Panc1 (cell line): ENCODE measurements around the gene ALDH7A1. TPM values are rescaled to one million over a fixed set of nuclear protein-coding genes. Genes with fewer than 3 reads are reported as not detected.

ENCODE experiments used
- ATAC-seq: fragments of 200-7000 bp; cut with Tn5 transposase; 2 replicates; pipeline ENCODE4 v1.9.1; 2020; ENCODE audit warnings: mild to moderate bottlenecking, moderate library complexity
- BruUV-seq: library from RNA; stranded (reverse); fragments of 400-500 nt; replicated peaks from 2 replicates; lab custom pipeline; 2021; lab: Mats Ljungman, UMichigan
- CTCF ChIA-PET: fragments of 300-600 bp; sonication (Branson Sonifier 250); formaldehyde crosslinking; loops from one replicate; lab custom pipeline; 2022; ENCODE audit warnings: antibody characterized with exemption; lab: Charles Lee
- POLR2A ChIA-PET: fragments of 300-600 bp; sonication (Branson Sonifier 250); formaldehyde crosslinking; loops from one replicate; lab custom pipeline; 2022; ENCODE audit warnings: antibody characterized with exemption; lab: Charles Lee
- DNase-seq: peaks from one replicate; pipeline ENCODE4 v3.0.0-alpha.2; 2010; ENCODE audit warnings: low read depth, low spot score
- H3K27ac ChIP-seq: 2 replicates; pipeline ENCODE4 v1.5.1; 2011; ENCODE audit warnings: mild to moderate bottlenecking, low read length, inconsistent platforms
- H3K27me3 ChIP-seq: fragments of 200-500 bp; sonication (Bioruptor generic); 2 replicates; pipeline ENCODE4 v1.6.0; 2014; ENCODE audit warnings: low read length, inconsistent platforms; ENCODE audit not compliant: control insufficient read depth, insufficient read depth
- H3K36me3 ChIP-seq: fragments of 200-500 bp; sonication (Bioruptor generic); 2 replicates; pipeline ENCODE4 v1.5.1; 2014; ENCODE audit warnings: inconsistent platforms, mild to moderate bottlenecking, low read length, moderate library complexity; ENCODE audit not compliant: control insufficient read depth, insufficient read depth
- H3K4me1 ChIP-seq: 2 replicates; pipeline ENCODE4 v1.5.1; 2011; ENCODE audit warnings: inconsistent platforms, mild to moderate bottlenecking, low read length, moderate library complexity; ENCODE audit not compliant: control insufficient read depth, insufficient read depth
- H3K4me3 ChIP-seq, 2 experiments: 2 replicates each; pipeline ENCODE4 v1.5.1; 2011 to 2012; ENCODE audit warnings: low read depth in 2 of 2, low read length in 2 of 2, mild to moderate bottlenecking in 2 of 2, inconsistent platforms in 1 of 2, moderate library complexity in 1 of 2
- H3K9me3 ChIP-seq: fragments of 200-500 bp; sonication (Bioruptor generic); 2 replicates; pipeline ENCODE4 v1.5.1; 2014; ENCODE audit warnings: low read depth, mild to moderate bottlenecking, inconsistent platforms, low read length, moderate library complexity; ENCODE audit not compliant: control insufficient read depth, insufficient read depth
- POLR2AphosphoS5 ChIP-seq: IDR thresholded peaks from 2 replicates; pipeline ENCODE4 v1.6.1; 2012; ENCODE audit warnings: mild to moderate bottlenecking, low read depth, low read length, moderate library complexity
- SIN3A ChIP-seq: IDR thresholded peaks from 2 replicates; pipeline ENCODE4 v1.6.1; 2012; ENCODE audit warnings: low read depth, mild to moderate bottlenecking, low read length, moderate library complexity, borderline replicate concordance; ENCODE audit not compliant: insufficient read depth
- TCF7L2 ChIP-seq: IDR thresholded peaks from 2 replicates; pipeline ENCODE4 v1.6.1; 2011; ENCODE audit warnings: mild to moderate bottlenecking, low read depth, low read length, inconsistent platforms
- in situ Hi-C: cut with HindIII; loops from 2 replicates; pipeline ENCODE4 v1.10.0; 2016; ENCODE audit warnings: low sequenced_read_pairs, low pct_unique_long_range_greater_than_20kb
- intact Hi-C: fragments of 100-400 bp; cut with micrococcal nuclease; formaldehyde crosslinking; loops from one replicate; pipeline ENCODE4 v1.10.0; 2022; ENCODE audit not compliant: unreplicated experiment
- total RNA-seq: library from RNA; stranded (reverse); gene quantifications from one replicate; pipeline ENCODE4 v1.2.1, GENCODE V29; 2021; ENCODE audit not compliant: unreplicated experiment
- TF ChIP-seq, protein P1 (sequence below): fragments of 450-650 bp; IDR thresholded peaks from 2 replicates; pipeline ENCODE4 v1.5.1; 2017; ENCODE audit warnings: mild to moderate bottlenecking
- TF ChIP-seq, protein P2 (sequence below), 2 experiments: IDR thresholded peaks; 2 replicates each; pipeline ENCODE4 v1.6.1; 2011 to 2012; ENCODE audit warnings: low read depth in 2 of 2, control low read depth in 1 of 2, low read length in 1 of 2, mild to moderate bottlenecking in 1 of 2, moderate library complexity in 1 of 2; ENCODE audit not compliant: insufficient read depth in 1 of 2

Gene ALDH7A1
- total RNA-seq, 1 experiment from 2014 or later: 52.9 TPM

DNA sequence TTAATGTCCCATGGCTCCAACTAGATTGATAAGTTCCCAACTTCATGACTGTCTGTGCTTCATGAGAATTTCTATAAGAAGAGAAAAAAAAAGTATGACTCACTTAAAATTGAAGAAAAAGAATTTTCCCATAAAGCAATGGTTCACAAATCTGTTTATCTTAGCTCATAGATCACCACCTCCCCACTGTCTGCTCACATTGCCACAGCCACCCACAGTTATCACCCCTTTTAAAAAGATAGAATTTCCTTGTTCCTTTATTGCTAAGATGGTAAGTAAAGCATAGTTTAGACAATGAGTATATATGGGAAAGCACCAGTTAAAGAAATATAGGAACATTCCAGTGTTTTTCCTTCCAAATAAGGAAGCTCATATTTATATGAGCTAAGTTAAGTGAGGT, 67.1 kb downstream of the ALDH7A1 start:
- intact Hi-C loops: no loop called here
- in situ Hi-C loops: loop anchor here (25.0 kb wide), 1 partner anchor 166 kb away; no protein-coding TSS in a partner anchor
- ChIA-PET POLR2A (no interaction called here), CTCF (no interaction called here)
- TF ChIP-seq SIN3A (no peak), TCF7L2 (no peak), POLR2AphosphoS5 (no peak)
- TF ChIP-seq, protein P1, sequence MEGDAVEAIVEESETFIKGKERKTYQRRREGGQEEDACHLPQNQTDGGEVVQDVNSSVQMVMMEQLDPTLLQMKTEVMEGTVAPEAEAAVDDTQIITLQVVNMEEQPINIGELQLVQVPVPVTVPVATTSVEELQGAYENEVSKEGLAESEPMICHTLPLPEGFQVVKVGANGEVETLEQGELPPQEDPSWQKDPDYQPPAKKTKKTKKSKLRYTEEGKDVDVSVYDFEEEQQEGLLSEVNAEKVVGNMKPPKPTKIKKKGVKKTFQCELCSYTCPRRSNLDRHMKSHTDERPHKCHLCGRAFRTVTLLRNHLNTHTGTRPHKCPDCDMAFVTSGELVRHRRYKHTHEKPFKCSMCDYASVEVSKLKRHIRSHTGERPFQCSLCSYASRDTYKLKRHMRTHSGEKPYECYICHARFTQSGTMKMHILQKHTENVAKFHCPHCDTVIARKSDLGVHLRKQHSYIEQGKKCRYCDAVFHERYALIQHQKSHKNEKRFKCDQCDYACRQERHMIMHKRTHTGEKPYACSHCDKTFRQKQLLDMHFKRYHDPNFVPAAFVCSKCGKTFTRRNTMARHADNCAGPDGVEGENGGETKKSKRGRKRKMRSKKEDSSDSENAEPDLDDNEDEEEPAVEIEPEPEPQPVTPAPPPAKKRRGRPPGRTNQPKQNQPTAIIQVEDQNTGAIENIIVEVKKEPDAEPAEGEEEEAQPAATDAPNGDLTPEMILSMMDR: no peak
- TF ChIP-seq, protein P2, sequence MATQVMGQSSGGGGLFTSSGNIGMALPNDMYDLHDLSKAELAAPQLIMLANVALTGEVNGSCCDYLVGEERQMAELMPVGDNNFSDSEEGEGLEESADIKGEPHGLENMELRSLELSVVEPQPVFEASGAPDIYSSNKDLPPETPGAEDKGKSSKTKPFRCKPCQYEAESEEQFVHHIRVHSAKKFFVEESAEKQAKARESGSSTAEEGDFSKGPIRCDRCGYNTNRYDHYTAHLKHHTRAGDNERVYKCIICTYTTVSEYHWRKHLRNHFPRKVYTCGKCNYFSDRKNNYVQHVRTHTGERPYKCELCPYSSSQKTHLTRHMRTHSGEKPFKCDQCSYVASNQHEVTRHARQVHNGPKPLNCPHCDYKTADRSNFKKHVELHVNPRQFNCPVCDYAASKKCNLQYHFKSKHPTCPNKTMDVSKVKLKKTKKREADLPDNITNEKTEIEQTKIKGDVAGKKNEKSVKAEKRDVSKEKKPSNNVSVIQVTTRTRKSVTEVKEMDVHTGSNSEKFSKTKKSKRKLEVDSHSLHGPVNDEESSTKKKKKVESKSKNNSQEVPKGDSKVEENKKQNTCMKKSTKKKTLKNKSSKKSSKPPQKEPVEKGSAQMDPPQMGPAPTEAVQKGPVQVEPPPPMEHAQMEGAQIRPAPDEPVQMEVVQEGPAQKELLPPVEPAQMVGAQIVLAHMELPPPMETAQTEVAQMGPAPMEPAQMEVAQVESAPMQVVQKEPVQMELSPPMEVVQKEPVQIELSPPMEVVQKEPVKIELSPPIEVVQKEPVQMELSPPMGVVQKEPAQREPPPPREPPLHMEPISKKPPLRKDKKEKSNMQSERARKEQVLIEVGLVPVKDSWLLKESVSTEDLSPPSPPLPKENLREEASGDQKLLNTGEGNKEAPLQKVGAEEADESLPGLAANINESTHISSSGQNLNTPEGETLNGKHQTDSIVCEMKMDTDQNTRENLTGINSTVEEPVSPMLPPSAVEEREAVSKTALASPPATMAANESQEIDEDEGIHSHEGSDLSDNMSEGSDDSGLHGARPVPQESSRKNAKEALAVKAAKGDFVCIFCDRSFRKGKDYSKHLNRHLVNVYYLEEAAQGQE (IDR thresholded peaks at IDR 0.05; ENCODE audit: insufficient read depth in 1 of 2, low read depth in 2 of 2, low read length in 1 of 2): no peak
- H3K9me3 ChIP-seq: peaks cover 3% of the 10 kb centered on the region; the same call in 1 of the 2 replicates
- DNase-seq: no peak
- no peaks in the 10 kb centered on the region for H3K27me3 ChIP-seq
- no peak overlapping the region for H3K4me3 ChIP-seq
- H3K4me1 ChIP-seq: no peaks in the 10 kb centered on the region
- ATAC-seq: no peak
- H3K36me3 ChIP-seq: no peaks in the 10 kb centered on the region
- no TSS peak for BruUV-seq
- no peak overlapping the region for H3K27ac ChIP-seq

DNA sequence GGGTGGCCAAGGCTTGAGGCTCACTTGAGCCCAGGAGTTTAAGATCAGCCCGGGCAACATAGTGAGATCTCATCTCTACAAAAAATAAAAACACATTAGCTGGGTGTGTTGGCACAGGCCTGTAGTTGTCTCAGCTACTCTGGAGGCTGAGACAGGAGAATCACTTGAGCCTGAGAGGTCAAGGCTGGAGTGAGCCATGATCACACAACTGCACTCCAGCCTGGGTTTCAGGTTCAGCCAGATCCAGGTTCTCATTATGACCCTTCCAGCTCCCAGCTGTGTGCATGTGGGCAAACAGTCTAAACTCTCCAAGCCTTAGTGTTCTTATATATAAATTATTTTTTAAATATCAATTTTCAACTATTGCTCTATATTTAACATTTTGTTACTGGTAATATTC, 67.9 kb downstream of the ALDH7A1 start:
- ATAC-seq (no peak), DNase-seq (no peak)
- in situ Hi-C loops: loop anchor here (25.0 kb wide), 1 partner anchor 165 kb away; no protein-coding TSS in a partner anchor
- H3K27ac ChIP-seq: no peak overlapping the region
- H3K4me1 ChIP-seq: no peaks in the 10 kb centered on the region
- no peak overlapping the region for H3K4me3 ChIP-seq
- intact Hi-C loops: no loop called here
- no TSS peak for BruUV-seq
- no peaks in the 10 kb centered on the region for H3K36me3 ChIP-seq
- TF ChIP-seq, protein P2 (IDR thresholded peaks at IDR 0.05; ENCODE audit: insufficient read depth in 1 of 2, low read depth in 2 of 2, low read length in 1 of 2): no peak
- TF ChIP-seq TCF7L2 (no peak), POLR2AphosphoS5 (no peak), SIN3A (no peak)
- TF ChIP-seq, protein P1: no peak
- peaks cover 3% of the 10 kb centered on the region; the same call in 1 of the 2 replicates for H3K9me3 ChIP-seq
- ChIA-PET CTCF (no interaction called here), POLR2A (no interaction called here)
- no peaks in the 10 kb centered on the region for H3K27me3 ChIP-seq
